ENCODE measurements around the gene OR6C76. TPM values are rescaled to one million over a fixed set of nuclear protein-coding genes. Genes with fewer than 3 reads are reported as not detected.

The OR6C76 gene
- total RNA-seq, 1 experiment from 2014 or later, result not detected

GRCh38 chr12:55443776-55444175 is 17.7 kb downstream of the OR6C76 start, which contains the start of gene OR6C2:
Gene OR6C2 (plus strand): TSS chr12:55444076. CDS start chr12:55452214, 8,138 bp downstream.
- Histone ChIP-seq H2AFZ (ENCODE audit: low read length) (no peak within 1 kb of the TSS), H3K79me2 (ENCODE audit: low read length) (no peaks in the 10 kb centered on the region), H3K36me3 (ENCODE audit: low read depth, low read length) (no peaks in the 10 kb centered on the region), H3K27me3 (ENCODE audit: low read length) (peaks cover 26% of the 10 kb centered on the region; the same call in 1 of the 2 replicates), H3K9ac (ENCODE audit: low read length) (no peak within 1 kb of the TSS), H3K27ac (ENCODE audit: low read length) (no peak within 1 kb of the TSS), H3K4me1 (ENCODE audit: insufficient read depth, low read length) (no peaks in the 10 kb centered on the region), H3K9me2 (replicated peaks; ENCODE audit: low read length) (no peaks in the 10 kb centered on the region), H3K9me3 (ENCODE audit: low read length) (no peaks in the 10 kb centered on the region), H3F3A (ENCODE audit: low read length, unreplicated experiment) (no peaks in the 10 kb centered on the region), H3K4me2 (ENCODE audit: low read length) (no peak within 1 kb of the TSS), H4K20me1 (ENCODE audit: low read length) (no peaks in the 10 kb centered on the region), H3K4me3 (ENCODE audit: low read length) (no peak within 1 kb of the TSS)
- DNase-seq, result no peak
- no TSS peak for BruUV-seq (replicated peaks)
- CTCF ChIA-PET, result no interaction called here
- POLR2A ChIA-PET (ENCODE audit: unreplicated experiment), result no interaction called here
- no peak for ATAC-seq
- TF ChIP-seq EZH2phosphoT487 (IDR thresholded peaks at IDR 0.05; ENCODE audit: borderline replicate concordance, low read length) (no peak), EZH2 (IDR thresholded peaks at IDR 0.05; ENCODE audit: low read length, unreplicated experiment) (no peak)
- TF ChIP-seq, protein P1, sequence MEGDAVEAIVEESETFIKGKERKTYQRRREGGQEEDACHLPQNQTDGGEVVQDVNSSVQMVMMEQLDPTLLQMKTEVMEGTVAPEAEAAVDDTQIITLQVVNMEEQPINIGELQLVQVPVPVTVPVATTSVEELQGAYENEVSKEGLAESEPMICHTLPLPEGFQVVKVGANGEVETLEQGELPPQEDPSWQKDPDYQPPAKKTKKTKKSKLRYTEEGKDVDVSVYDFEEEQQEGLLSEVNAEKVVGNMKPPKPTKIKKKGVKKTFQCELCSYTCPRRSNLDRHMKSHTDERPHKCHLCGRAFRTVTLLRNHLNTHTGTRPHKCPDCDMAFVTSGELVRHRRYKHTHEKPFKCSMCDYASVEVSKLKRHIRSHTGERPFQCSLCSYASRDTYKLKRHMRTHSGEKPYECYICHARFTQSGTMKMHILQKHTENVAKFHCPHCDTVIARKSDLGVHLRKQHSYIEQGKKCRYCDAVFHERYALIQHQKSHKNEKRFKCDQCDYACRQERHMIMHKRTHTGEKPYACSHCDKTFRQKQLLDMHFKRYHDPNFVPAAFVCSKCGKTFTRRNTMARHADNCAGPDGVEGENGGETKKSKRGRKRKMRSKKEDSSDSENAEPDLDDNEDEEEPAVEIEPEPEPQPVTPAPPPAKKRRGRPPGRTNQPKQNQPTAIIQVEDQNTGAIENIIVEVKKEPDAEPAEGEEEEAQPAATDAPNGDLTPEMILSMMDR (conservative IDR thresholded peaks at IDR 0.05; ENCODE audit: low read depth, low read length), result no peak
- intact Hi-C loops (cut with micrococcal nuclease), result no loop called here

GRCh38 chr12:55445357-55445756 is 19.3 kb downstream of the OR6C76 start:
- DNase-seq, result no peak
- Histone ChIP-seq H2AFZ (ENCODE audit: low read length) (no peak overlapping the region), H3K9ac (ENCODE audit: low read length) (no peak overlapping the region), H3K9me2 (replicated peaks; ENCODE audit: low read length) (no peaks in the 10 kb centered on the region), H4K20me1 (ENCODE audit: low read length) (no peaks in the 10 kb centered on the region), H3K27ac (ENCODE audit: low read length) (no peak overlapping the region), H3K79me2 (ENCODE audit: low read length) (no peaks in the 10 kb centered on the region), H3F3A (ENCODE audit: low read length, unreplicated experiment) (no peaks in the 10 kb centered on the region), H3K4me3 (ENCODE audit: low read length) (no peak overlapping the region), H3K4me1 (ENCODE audit: insufficient read depth, low read length) (no peaks in the 10 kb centered on the region), H3K36me3 (ENCODE audit: low read depth, low read length) (no peaks in the 10 kb centered on the region), H3K4me2 (ENCODE audit: low read length) (no peak overlapping the region), H3K27me3 (ENCODE audit: low read length) (peaks cover 31% of the 10 kb centered on the region; the same call in 1 of the 2 replicates), H3K9me3 (ENCODE audit: low read length) (no peaks in the 10 kb centered on the region)
- intact Hi-C loops (cut with micrococcal nuclease), result no loop called here
- TF ChIP-seq, protein P1 (conservative IDR thresholded peaks at IDR 0.05; ENCODE audit: low read depth, low read length), result no peak
- TF ChIP-seq EZH2 (IDR thresholded peaks at IDR 0.05; ENCODE audit: low read length, unreplicated experiment), result no peak
- no peak for TF ChIP-seq EZH2phosphoT487 (IDR thresholded peaks at IDR 0.05; ENCODE audit: borderline replicate concordance, low read length)
- no peak for ATAC-seq
- ChIA-PET CTCF (interaction anchor here (0.6 kb wide), 1 partner anchor 470 kb away, joined by 5 read pairs; no protein-coding TSS in a partner anchor), POLR2A (ENCODE audit: unreplicated experiment) (no interaction called here)
- BruUV-seq (replicated peaks), result no TSS peak

GRCh38 chr12:55446326-55446725 is 20.3 kb downstream of the OR6C76 start:
- Histone ChIP-seq H3K9me3 (ENCODE audit: low read length) (no peaks in the 10 kb centered on the region), H2AFZ (ENCODE audit: low read length) (no peak overlapping the region), H3K9me2 (replicated peaks; ENCODE audit: low read length) (no peaks in the 10 kb centered on the region), H3K4me1 (ENCODE audit: insufficient read depth, low read length) (no peaks in the 10 kb centered on the region), H3K4me2 (ENCODE audit: low read length) (no peak overlapping the region), H3K27ac (ENCODE audit: low read length) (no peak overlapping the region), H3F3A (ENCODE audit: low read length, unreplicated experiment) (no peaks in the 10 kb centered on the region), H4K20me1 (ENCODE audit: low read length) (no peaks in the 10 kb centered on the region), H3K79me2 (ENCODE audit: low read length) (no peaks in the 10 kb centered on the region), H3K27me3 (ENCODE audit: low read length) (peaks cover 38% of the 10 kb centered on the region; the same call in 1 of the 2 replicates), H3K36me3 (ENCODE audit: low read depth, low read length) (no peaks in the 10 kb centered on the region), H3K9ac (ENCODE audit: low read length) (no peak overlapping the region), H3K4me3 (ENCODE audit: low read length) (no peak overlapping the region)
- CTCF ChIA-PET, result no interaction called here
- ATAC-seq (no peak), DNase-seq (peak; percentile 11)
- intact Hi-C loops (cut with micrococcal nuclease), result loop anchor here (1.0 kb wide), 1 partner anchor 173 kb away; no protein-coding TSS in a partner anchor
- TF ChIP-seq EZH2phosphoT487 (IDR thresholded peaks at IDR 0.05; ENCODE audit: borderline replicate concordance, low read length), result no peak
- TF ChIP-seq, protein P1 (conservative IDR thresholded peaks at IDR 0.05; ENCODE audit: low read depth, low read length), result peak; percentile 33; the same call in 1 of the 2 replicates
- no peak for TF ChIP-seq EZH2 (IDR thresholded peaks at IDR 0.05; ENCODE audit: low read length, unreplicated experiment)
- POLR2A ChIA-PET (ENCODE audit: unreplicated experiment), result no interaction called here
- no TSS peak for BruUV-seq (replicated peaks)
